ENCODE data around the gene GALNT14. TPM values are rescaled to one million over a fixed set of nuclear protein-coding genes. Genes with fewer than 3 reads are reported as not detected.

The GALNT14 gene
- total RNA-seq, 4 donors from 2014 or later, result 0.15 to 0.62 (median 0.35) TPM; not detected in 1

GRCh38 chr2:30989746-30990145 lies 148.5 kb downstream of the GALNT14 start:
- H3K4me3 ChIP-seq, result no peak overlapping the region
- H3K4me1 ChIP-seq, result no peaks in the 10 kb centered on the region
- WGBS, 2 donors (ENCODE audit: low coverage in 1 of 2), result 100% methylated on average over 1 of the region's 1 CpG; no CpG with 5 or more reads in 1 of the 2 donors
- ATAC-seq, result no peak
- H3K27ac ChIP-seq, result no peak overlapping the region
- H3K27me3 ChIP-seq, result no peaks in the 10 kb centered on the region
- H3K9me3 ChIP-seq, result no peaks in the 10 kb centered on the region
- no peaks in the 10 kb centered on the region for H3K36me3 ChIP-seq
- TF ChIP-seq EP300 (IDR thresholded peaks at IDR 0.05) (no peak), CTCF (IDR thresholded peaks at IDR 0.05) (no peak), POLR2A (IDR thresholded peaks at IDR 0.05) (no peak), POLR2AphosphoS5 (IDR thresholded peaks at IDR 0.05) (no peak)

GRCh38 chr2:30987566-30987965 lies 150.7 kb downstream of the GALNT14 start:
- no peak overlapping the region for H3K27ac ChIP-seq
- H3K27me3 ChIP-seq, result no peaks in the 10 kb centered on the region
- no peak overlapping the region for H3K4me3 ChIP-seq
- 74 to 83% methylated on average over 4 to 5 of the region's 6 CpGs for WGBS, 2 donors (ENCODE audit: low coverage in 1 of 2)
- TF ChIP-seq CTCF (IDR thresholded peaks at IDR 0.05) (no peak), POLR2A (IDR thresholded peaks at IDR 0.05) (no peak), EP300 (IDR thresholded peaks at IDR 0.05) (no peak), POLR2AphosphoS5 (IDR thresholded peaks at IDR 0.05) (no peak)
- H3K36me3 ChIP-seq, result no peaks in the 10 kb centered on the region
- ATAC-seq, result no peak
- no peaks in the 10 kb centered on the region for H3K4me1 ChIP-seq
- H3K9me3 ChIP-seq, result no peaks in the 10 kb centered on the region

- Histone ChIP-seq H3K9me3 (no peaks in the 10 kb centered on the region), H3K4me3 (no peak overlapping the region), H3K36me3 (no peaks in the 10 kb centered on the region), H3K27ac (no peak overlapping the region), H3K27me3 (no peaks in the 10 kb centered on the region), H3K4me1 (peaks cover 0 to 6% (median 0%) of the 10 kb centered on the region in 3 donors)
- no peak for ATAC-seq
- no peak for TF ChIP-seq CTCF (IDR thresholded peaks at IDR 0.05)
- no peak for TF ChIP-seq EP300 (IDR thresholded peaks at IDR 0.05)
- TF ChIP-seq POLR2A (IDR thresholded peaks at IDR 0.05), result no peak
- no peak for TF ChIP-seq POLR2AphosphoS5 (IDR thresholded peaks at IDR 0.05)
- WGBS, 2 donors (ENCODE audit: low coverage in 1 of 2), result 67 to 69% methylated on average over 1 to 5 of the region's 5 CpGs
These were observed 152.0 kb downstream of the GALNT14 start for GRCh38 chr2:30986231-30986580.

- WGBS, 2 donors (ENCODE audit: low coverage in 1 of 2), result 26 to 50% methylated on average over 4 of the region's 9 CpGs
- TF ChIP-seq POLR2A (IDR thresholded peaks at IDR 0.05) (no peak), CTCF (IDR thresholded peaks at IDR 0.05) (no peak), EP300 (IDR thresholded peaks at IDR 0.05) (no peak), POLR2AphosphoS5 (IDR thresholded peaks at IDR 0.05) (no peak)
- H3K27me3 ChIP-seq, result no peaks in the 10 kb centered on the region
- no peaks in the 10 kb centered on the region for H3K36me3 ChIP-seq
- H3K27ac ChIP-seq, result no peak overlapping the region
- H3K4me3 ChIP-seq, result no peak overlapping the region
- peaks cover 0 to 10% (median 0%) of the 10 kb centered on the region in 3 donors for H3K4me1 ChIP-seq
- no peaks in the 10 kb centered on the region for H3K9me3 ChIP-seq
- ATAC-seq, result no peak
These were observed 152.6 kb downstream of the GALNT14 start for GRCh38 chr2:30985493-30986230.

DNA sequence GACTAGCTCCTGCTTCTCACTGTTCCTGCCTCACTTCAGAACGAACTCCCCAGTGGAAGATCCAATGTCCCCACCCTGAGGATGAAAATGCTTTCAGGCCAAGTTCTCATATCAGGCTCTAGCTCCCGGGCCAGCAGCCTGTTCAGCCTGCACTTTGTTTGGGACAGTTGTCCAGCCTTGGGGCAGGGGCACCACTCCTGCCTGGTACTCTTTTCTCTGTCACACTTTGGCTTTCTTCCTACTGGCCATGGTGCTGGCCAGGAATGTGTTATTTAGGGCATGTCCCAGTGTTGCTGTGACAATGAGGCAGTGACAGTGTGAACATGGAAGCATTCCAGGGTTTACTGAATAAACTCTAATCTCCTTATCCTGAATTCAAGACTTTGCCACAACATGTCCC lies 154.1 kb downstream of the GALNT14 start:
- 70% methylated on average over 2 of the region's 2 CpGs; no CpG with 5 or more reads in 1 of the 2 donors for WGBS, 2 donors (ENCODE audit: low coverage in 1 of 2)
- Histone ChIP-seq H3K27ac (no peak overlapping the region), H3K4me1 (peaks cover 0 to 10% (median 0%) of the 10 kb centered on the region in 3 donors), H3K27me3 (no peaks in the 10 kb centered on the region), H3K4me3 (no peak overlapping the region), H3K9me3 (no peaks in the 10 kb centered on the region), H3K36me3 (no peaks in the 10 kb centered on the region)
- TF ChIP-seq POLR2A (IDR thresholded peaks at IDR 0.05), result no peak
- TF ChIP-seq POLR2AphosphoS5 (IDR thresholded peaks at IDR 0.05), result no peak
- TF ChIP-seq EP300 (IDR thresholded peaks at IDR 0.05), result no peak
- no peak for TF ChIP-seq CTCF (IDR thresholded peaks at IDR 0.05)
- ATAC-seq, result no peak

All from gastroesophageal sphincter (tissue), 4 donors.